ENCODE measurements around the gene PDGFC. TPM values are rescaled to one million over a fixed set of nuclear protein-coding genes. Genes with fewer than 3 reads are reported as not detected.
A peak's percentile ranks its signal among the peaks of the same experiment; 100 is the strongest.

The PDGFC gene
- total RNA-seq, 1 experiment from 2014 or later: 5.3 TPM

DNA sequence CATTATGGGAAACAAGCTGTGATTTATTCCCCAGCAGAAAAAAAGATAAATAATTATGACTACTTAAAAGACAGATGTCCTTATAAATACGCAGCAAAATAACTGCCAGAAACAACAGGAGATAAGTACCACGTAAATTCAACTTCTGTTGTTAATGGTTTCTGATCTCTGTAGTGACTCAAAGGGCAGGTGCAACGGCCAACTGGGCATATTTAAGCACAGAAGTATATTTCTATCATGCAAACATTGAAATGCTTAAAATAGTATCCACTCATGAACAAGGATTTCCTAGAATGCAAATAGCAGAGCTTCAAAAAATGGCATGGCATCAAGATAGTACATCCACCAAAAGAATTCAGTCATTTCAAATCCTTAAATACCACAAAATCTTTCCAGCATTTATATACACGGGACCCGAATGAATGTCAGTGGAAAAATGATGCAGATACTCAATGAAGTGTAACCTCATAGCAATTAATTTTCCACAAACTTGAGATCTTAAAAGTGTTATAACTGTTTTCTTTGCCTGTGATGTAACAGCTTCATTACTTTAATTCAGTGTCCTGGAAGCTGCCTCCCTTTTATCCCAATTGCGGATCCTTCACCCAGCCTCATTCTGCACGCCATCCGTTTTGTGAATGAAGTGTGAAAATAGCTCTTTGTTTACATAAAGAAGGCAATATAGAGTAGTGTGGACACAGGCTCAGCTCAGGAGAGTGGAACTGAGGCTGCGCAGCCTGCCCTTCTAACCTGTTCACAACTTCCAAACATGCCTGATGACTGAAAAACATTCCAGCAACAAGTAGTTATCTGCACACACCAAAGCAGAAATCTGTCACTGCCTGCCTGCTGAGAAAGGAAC, 10.2 kb downstream of the PDGFC start:
- ChIA-PET POLR2A (no interaction called here), CTCF (no interaction called here)
- no peak for DNase-seq (ENCODE audit: low spot score)
- ATAC-seq: no peak
- no peak for TF ChIP-seq NFATC4 (CRISPR knock-in tag; IDR thresholded peaks at IDR 0.05)
- no peaks in the 10 kb centered on the region for H3K27me3 Mint-ChIP-seq (ENCODE audit: low read depth)
- H3K9me3 Mint-ChIP-seq: no peaks in the 10 kb centered on the region
- H3K27ac Mint-ChIP-seq: no peak overlapping the region
- peaks cover 28% of the 10 kb centered on the region for H3K4me1 Mint-ChIP-seq
- no peak overlapping the region for H3K4me3 Mint-ChIP-seq
- H3K36me3 Mint-ChIP-seq: no peaks in the 10 kb centered on the region

DNA sequence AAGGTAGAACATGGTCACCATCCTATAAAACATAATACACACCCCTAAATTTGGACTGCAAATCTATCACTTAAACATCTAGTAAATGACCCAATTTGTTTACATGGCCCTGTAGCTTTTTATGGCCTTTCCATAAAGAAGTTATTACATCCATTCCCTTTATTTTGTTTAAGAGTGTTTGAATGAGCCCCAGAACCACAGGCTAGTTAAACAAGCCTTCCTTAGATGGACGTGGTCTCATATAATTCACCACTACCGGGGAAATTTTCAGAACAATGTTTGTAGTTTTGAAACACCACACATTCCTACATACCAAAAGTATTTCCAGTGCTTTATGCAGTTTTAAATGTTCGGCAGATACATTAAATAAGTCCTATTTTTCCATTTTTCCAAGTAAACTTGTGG, 12.3 kb downstream of the PDGFC start:
- CTCF ChIA-PET: no interaction called here
- no peak for TF ChIP-seq JUN (CRISPR knock-in tag; IDR thresholded peaks at IDR 0.05)
- no peak for TF ChIP-seq GRHL2 (CRISPR knock-in tag; IDR thresholded peaks at IDR 0.05; ENCODE audit: insufficient replicate concordance, severe bottlenecking)
- no peak for TF ChIP-seq E2F5 (CRISPR knock-in tag; IDR thresholded peaks at IDR 0.05)
- no peak for TF ChIP-seq TEAD1 (CRISPR knock-in tag; IDR thresholded peaks at IDR 0.05)
- no peak for TF ChIP-seq PRRX2 (CRISPR knock-in tag; IDR thresholded peaks at IDR 0.05)
- TF ChIP-seq ZBTB21 (CRISPR knock-in tag; IDR thresholded peaks at IDR 0.05; ENCODE audit: borderline replicate concordance): no peak
- no peak for TF ChIP-seq ARID4B (CRISPR knock-in tag; IDR thresholded peaks at IDR 0.05; ENCODE audit: borderline replicate concordance)
- TF ChIP-seq, protein P1, sequence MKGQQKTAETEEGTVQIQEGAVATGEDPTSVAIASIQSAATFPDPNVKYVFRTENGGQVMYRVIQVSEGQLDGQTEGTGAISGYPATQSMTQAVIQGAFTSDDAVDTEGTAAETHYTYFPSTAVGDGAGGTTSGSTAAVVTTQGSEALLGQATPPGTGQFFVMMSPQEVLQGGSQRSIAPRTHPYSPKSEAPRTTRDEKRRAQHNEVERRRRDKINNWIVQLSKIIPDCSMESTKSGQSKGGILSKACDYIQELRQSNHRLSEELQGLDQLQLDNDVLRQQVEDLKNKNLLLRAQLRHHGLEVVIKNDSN (CRISPR knock-in tag; IDR thresholded peaks at IDR 0.05): no peak
- TF ChIP-seq JAZF1 (CRISPR knock-in tag; IDR thresholded peaks at IDR 0.05): no peak
- no peak for TF ChIP-seq E2F4 (CRISPR knock-in tag; IDR thresholded peaks at IDR 0.05; ENCODE audit: borderline replicate concordance, low read depth)
- TF ChIP-seq NFATC4 (CRISPR knock-in tag; IDR thresholded peaks at IDR 0.05): no peak
- TF ChIP-seq NR1H2 (CRISPR knock-in tag; IDR thresholded peaks at IDR 0.05): no peak
- TF ChIP-seq NR3C1 (CRISPR knock-in tag; conservative IDR thresholded peaks at IDR 0.05; ENCODE audit: low read depth): no peak
- no peak for TF ChIP-seq TP53 (CRISPR knock-in tag; IDR thresholded peaks at IDR 0.05)
- TF ChIP-seq, protein P2, sequence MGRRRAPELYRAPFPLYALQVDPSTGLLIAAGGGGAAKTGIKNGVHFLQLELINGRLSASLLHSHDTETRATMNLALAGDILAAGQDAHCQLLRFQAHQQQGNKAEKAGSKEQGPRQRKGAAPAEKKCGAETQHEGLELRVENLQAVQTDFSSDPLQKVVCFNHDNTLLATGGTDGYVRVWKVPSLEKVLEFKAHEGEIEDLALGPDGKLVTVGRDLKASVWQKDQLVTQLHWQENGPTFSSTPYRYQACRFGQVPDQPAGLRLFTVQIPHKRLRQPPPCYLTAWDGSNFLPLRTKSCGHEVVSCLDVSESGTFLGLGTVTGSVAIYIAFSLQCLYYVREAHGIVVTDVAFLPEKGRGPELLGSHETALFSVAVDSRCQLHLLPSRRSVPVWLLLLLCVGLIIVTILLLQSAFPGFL (CRISPR knock-in tag; IDR thresholded peaks at IDR 0.05; ENCODE audit: borderline replicate concordance): no peak
- TF ChIP-seq CBFB (CRISPR knock-in tag; IDR thresholded peaks at IDR 0.05; ENCODE audit: low read depth): no peak
- no peak for TF ChIP-seq FOXP1 (CRISPR knock-in tag; IDR thresholded peaks at IDR 0.05; ENCODE audit: borderline replicate concordance)
- no peak for TF ChIP-seq TEAD4 (CRISPR knock-in tag; IDR thresholded peaks at IDR 0.05)
- POLR2A ChIA-PET: no interaction called here
- Mint-ChIP-seq H3K27ac (peak overlapping the region; percentile 46; the same call in 1 of the 2 replicates), H3K4me1 (peaks cover 28% of the 10 kb centered on the region), H3K36me3 (no peaks in the 10 kb centered on the region), H3K9me3 (no peaks in the 10 kb centered on the region), H3K4me3 (no peak overlapping the region), H3K27me3 (ENCODE audit: low read depth) (no peaks in the 10 kb centered on the region)
- DNase-seq (ENCODE audit: low spot score): no peak
- ATAC-seq: no peak

All from WTC11 (cell line).